WI38 (cell line): ENCODE measurements around the gene ENPP1.

Experiments
- H3K4me3 ChIP-seq: 2 replicates; pipeline ENCODE4 v1.5.1; 2011; ENCODE audit warnings: low read depth, mild to moderate bottlenecking, control low read depth, low read length
- CTCF ChIP-seq: IDR thresholded peaks from 2 replicates; pipeline ENCODE4 v1.5.1; 2012; ENCODE audit warnings: low read depth, mild to moderate bottlenecking, control low read depth, low read length

Gene ENPP1

GRCh38 chr6:131784561-131784960, 23.3 kb upstream of the ENPP1 start:
- no peak overlapping the region for H3K4me3 ChIP-seq

GRCh38 chr6:131787079-131787478, 20.7 kb upstream of the ENPP1 start:
- H3K4me3 ChIP-seq = no peak overlapping the region
- TF ChIP-seq CTCF = no peak

More at GRCh38 chr6:131784561-131784960, 23.3 kb upstream of the ENPP1 start:
- no peak for TF ChIP-seq CTCF

- H3K4me3 ChIP-seq = no peak overlapping the region
These were observed 19.8 kb upstream of the ENPP1 start for GRCh38 chr6:131787766-131788712.

GRCh38 chr6:131789219-131789618, 18.6 kb upstream of the ENPP1 start:
- no peak for TF ChIP-seq CTCF

More at GRCh38 chr6:131787766-131788712, 19.8 kb upstream of the ENPP1 start:
- TF ChIP-seq CTCF = 0 out of 2 replicates have a peak, but pooled peaks have one; percentile 35

GRCh38 chr6:131791476-131791875, 16.3 kb upstream of the ENPP1 start:
- no peak for TF ChIP-seq CTCF

More at GRCh38 chr6:131789219-131789618, 18.6 kb upstream of the ENPP1 start:
- H3K4me3 ChIP-seq = no peak overlapping the region

GRCh38 chr6:131792091-131792496, 15.7 kb upstream of the ENPP1 start:
- TF ChIP-seq CTCF = no peak
- no peak overlapping the region for H3K4me3 ChIP-seq

More at GRCh38 chr6:131791476-131791875, 16.3 kb upstream of the ENPP1 start:
- no peak overlapping the region for H3K4me3 ChIP-seq

- TF ChIP-seq CTCF = no peak
These were observed 12.5 kb upstream of the ENPP1 start for GRCh38 chr6:131795366-131795765.

More at GRCh38 chr6:131795366-131795765, 12.5 kb upstream of the ENPP1 start:
- no peak overlapping the region for H3K4me3 ChIP-seq
